ENCODE measurements around the gene MYO1E.

- TF ChIP-seq CTCF (IDR thresholded peaks at IDR 0.05) (no peak), ZFX (IDR thresholded peaks at IDR 0.05; ENCODE audit: borderline replicate concordance) (no peak)
Measured at GRCh38 chr15:59349680-59350420, 22.8 kb downstream of the MYO1E start.
